HUES48 (cell line): ENCODE data around the gene FBXL17.

Experiments used
- H3K27ac ChIP-seq: one replicate; pipeline ENCODE4 v1.7.0; 2013; ENCODE audit warnings: low read depth, low read length, inconsistent platforms
- H3K27me3 ChIP-seq: 2 replicates; pipeline ENCODE4 v1.6.1; 2013; ENCODE audit warnings: mild to moderate bottlenecking, low read length; ENCODE audit not compliant: control insufficient read depth, insufficient read depth
- H3K36me3 ChIP-seq: 2 replicates; pipeline ENCODE4 v1.6.1; 2013; ENCODE audit warnings: low read length; ENCODE audit not compliant: control insufficient read depth, insufficient read depth
- H3K4me1 ChIP-seq: 2 replicates; pipeline ENCODE4 v1.6.1; 2013; ENCODE audit warnings: mild to moderate bottlenecking, low read length; ENCODE audit not compliant: control insufficient read depth, insufficient read depth
- H3K4me3 ChIP-seq: 2 replicates; pipeline ENCODE4 v1.5.1; 2013; ENCODE audit warnings: mild to moderate bottlenecking, low read depth, low read length
- H3K9ac ChIP-seq: 2 replicates; pipeline ENCODE4 v1.6.1; 2013; ENCODE audit warnings: mild to moderate bottlenecking, low read depth, low read length, moderate library complexity
- H3K9me3 ChIP-seq: 2 replicates; pipeline ENCODE4 v1.6.1; 2013; ENCODE audit warnings: low read length; ENCODE audit not compliant: control insufficient read depth, insufficient read depth

The FBXL17 gene

GRCh38 chr5:107868650-107869409 lies 513.1 kb downstream of the FBXL17 start:
- no peaks in the 10 kb centered on the region for H3K9me3 ChIP-seq
- H3K4me3 ChIP-seq, result no peak overlapping the region
- H3K36me3 ChIP-seq, result no peaks in the 10 kb centered on the region
- H3K27ac ChIP-seq, result no peak overlapping the region
- H3K4me1 ChIP-seq, result peaks cover 21% of the 10 kb centered on the region
- no peaks in the 10 kb centered on the region for H3K27me3 ChIP-seq
- no peak overlapping the region for H3K9ac ChIP-seq

GRCh38 chr5:107867266-107867665 lies 514.6 kb downstream of the FBXL17 start:
- H3K9me3 ChIP-seq, result no peaks in the 10 kb centered on the region
- H3K4me3 ChIP-seq, result no peak overlapping the region
- no peak overlapping the region for H3K9ac ChIP-seq
- no peaks in the 10 kb centered on the region for H3K27me3 ChIP-seq
- H3K27ac ChIP-seq, result no peak overlapping the region
- H3K36me3 ChIP-seq, result no peaks in the 10 kb centered on the region
- peaks cover 18% of the 10 kb centered on the region for H3K4me1 ChIP-seq

- H3K4me3 ChIP-seq, result no peak overlapping the region
- no peak overlapping the region for H3K27ac ChIP-seq
- H3K27me3 ChIP-seq, result no peaks in the 10 kb centered on the region
- no peaks in the 10 kb centered on the region for H3K36me3 ChIP-seq
- peaks cover 20% of the 10 kb centered on the region for H3K4me1 ChIP-seq
- H3K9me3 ChIP-seq, result no peaks in the 10 kb centered on the region
- H3K9ac ChIP-seq, result no peak overlapping the region
Observed at GRCh38 chr5:107864793-107865192, 517.1 kb downstream of the FBXL17 start.

- Histone ChIP-seq H3K27ac (no peak overlapping the region), H3K4me3 (no peak overlapping the region), H3K36me3 (no peaks in the 10 kb centered on the region), H3K27me3 (no peaks in the 10 kb centered on the region), H3K4me1 (peaks cover 14% of the 10 kb centered on the region), H3K9ac (no peak overlapping the region), H3K9me3 (no peaks in the 10 kb centered on the region)
Observed at GRCh38 chr5:107863125-107863524, 518.8 kb downstream of the FBXL17 start.

- H3K4me1 ChIP-seq, result peaks cover 11% of the 10 kb centered on the region
- H3K9ac ChIP-seq, result no peak overlapping the region
- H3K4me3 ChIP-seq, result no peak overlapping the region
- no peaks in the 10 kb centered on the region for H3K27me3 ChIP-seq
- no peak overlapping the region for H3K27ac ChIP-seq
- no peaks in the 10 kb centered on the region for H3K36me3 ChIP-seq
- no peaks in the 10 kb centered on the region for H3K9me3 ChIP-seq
Observed at GRCh38 chr5:107861565-107861964, 520.3 kb downstream of the FBXL17 start.

GRCh38 chr5:107860044-107860443 lies 521.9 kb downstream of the FBXL17 start:
- no peak overlapping the region for H3K4me3 ChIP-seq
- H3K4me1 ChIP-seq, result peaks cover 12% of the 10 kb centered on the region
- H3K27me3 ChIP-seq, result no peaks in the 10 kb centered on the region
- no peaks in the 10 kb centered on the region for H3K9me3 ChIP-seq
- no peak overlapping the region for H3K27ac ChIP-seq
- no peak overlapping the region for H3K9ac ChIP-seq
- H3K36me3 ChIP-seq, result no peaks in the 10 kb centered on the region

- Histone ChIP-seq H3K27me3 (no peaks in the 10 kb centered on the region), H3K36me3 (no peaks in the 10 kb centered on the region), H3K9ac (no peak overlapping the region), H3K27ac (no peak overlapping the region), H3K4me3 (no peak overlapping the region), H3K4me1 (peaks cover 16% of the 10 kb centered on the region; the same call in 1 of the 2 replicates), H3K9me3 (no peaks in the 10 kb centered on the region)
Observed at GRCh38 chr5:107858788-107859187, 523.1 kb downstream of the FBXL17 start.

- Histone ChIP-seq H3K9me3 (no peaks in the 10 kb centered on the region), H3K4me1 (peaks cover 16% of the 10 kb centered on the region; the same call in 1 of the 2 replicates), H3K4me3 (no peak overlapping the region), H3K27ac (no peak overlapping the region), H3K9ac (no peak overlapping the region), H3K36me3 (no peaks in the 10 kb centered on the region), H3K27me3 (no peaks in the 10 kb centered on the region)
Observed at GRCh38 chr5:107858324-107858723, 523.6 kb downstream of the FBXL17 start.

GRCh38 chr5:107857785-107858184 lies 524.1 kb downstream of the FBXL17 start:
- no peak overlapping the region for H3K4me3 ChIP-seq

GRCh38 chr5:107855171-107855570 lies 526.7 kb downstream of the FBXL17 start:
- H3K36me3 ChIP-seq, result no peaks in the 10 kb centered on the region
- no peak overlapping the region for H3K9ac ChIP-seq
- H3K27me3 ChIP-seq, result no peaks in the 10 kb centered on the region
- no peaks in the 10 kb centered on the region for H3K9me3 ChIP-seq
- H3K27ac ChIP-seq, result no peak overlapping the region
- H3K4me1 ChIP-seq, result peaks cover 16% of the 10 kb centered on the region; the same call in 1 of the 2 replicates
- H3K4me3 ChIP-seq, result no peak overlapping the region

More at GRCh38 chr5:107857785-107858184, 524.1 kb downstream of the FBXL17 start:
- no peaks in the 10 kb centered on the region for H3K36me3 ChIP-seq
- H3K9me3 ChIP-seq, result no peaks in the 10 kb centered on the region
- no peak overlapping the region for H3K27ac ChIP-seq
- no peak overlapping the region for H3K9ac ChIP-seq
- peaks cover 16% of the 10 kb centered on the region; the same call in 1 of the 2 replicates for H3K4me1 ChIP-seq
- no peaks in the 10 kb centered on the region for H3K27me3 ChIP-seq

GRCh38 chr5:107853696-107854095 lies 528.2 kb downstream of the FBXL17 start:
- no peak overlapping the region for H3K4me3 ChIP-seq
- H3K36me3 ChIP-seq, result no peaks in the 10 kb centered on the region
- H3K9me3 ChIP-seq, result no peaks in the 10 kb centered on the region
- H3K27ac ChIP-seq, result no peak overlapping the region
- H3K27me3 ChIP-seq, result no peaks in the 10 kb centered on the region
- H3K9ac ChIP-seq, result no peak overlapping the region
- H3K4me1 ChIP-seq, result peaks cover 10% of the 10 kb centered on the region; the same call in 1 of the 2 replicates
